Measurements from ENCODE around the gene SNCA.

SNCA gene

DNA sequence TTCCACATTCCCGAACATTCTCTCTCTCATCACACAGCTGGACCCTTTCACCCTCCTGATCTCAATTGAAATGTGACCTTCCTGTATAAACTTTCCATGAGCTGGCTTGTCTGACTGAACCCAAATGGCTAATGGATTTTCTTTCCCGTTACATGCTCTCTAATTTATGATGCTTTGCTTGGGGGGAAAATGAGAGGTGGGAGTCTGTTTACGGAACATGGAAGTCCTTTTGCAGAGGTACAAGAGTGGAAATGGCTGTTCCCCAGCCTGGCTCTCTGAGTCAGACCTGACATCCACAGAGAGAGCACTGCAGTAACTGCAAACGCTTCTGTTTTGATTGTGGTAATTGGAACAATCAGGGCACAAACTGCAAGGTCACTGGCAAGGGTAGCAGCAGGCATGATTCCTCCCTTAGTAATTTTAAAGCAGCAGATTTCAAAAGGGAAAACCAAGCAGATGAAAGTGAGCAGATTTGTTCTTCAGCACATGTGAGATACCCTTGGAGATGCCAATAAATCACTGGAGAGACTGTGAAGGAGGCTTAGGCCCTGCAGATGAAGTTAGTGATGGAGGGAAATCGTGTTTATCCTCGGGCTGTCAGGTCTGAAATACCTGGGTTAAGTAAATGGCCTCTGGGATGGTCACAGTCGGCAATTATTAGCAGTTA is 83.9 kb downstream of the SNCA start:
- no peak for DNase-seq

DNA sequence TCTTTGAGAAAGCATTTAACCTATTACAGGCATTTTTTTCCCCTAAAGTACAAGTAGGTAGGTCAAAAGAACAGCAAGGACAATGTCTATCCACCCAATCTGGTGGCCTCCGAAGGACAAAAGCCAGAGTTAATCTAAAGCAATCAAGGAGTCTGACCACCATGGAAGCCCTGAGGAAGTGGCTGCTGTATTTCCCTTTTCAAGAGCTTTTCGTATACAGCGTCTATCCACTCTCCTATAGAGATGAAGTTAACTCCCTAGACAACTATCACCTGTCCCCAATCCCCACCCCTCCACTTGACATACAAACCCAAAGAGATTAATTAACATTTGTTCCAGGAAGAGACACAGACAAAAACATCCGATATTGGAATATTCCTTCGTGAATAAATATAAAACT is 85.5 kb downstream of the SNCA start:
- no peak for DNase-seq

DNA sequence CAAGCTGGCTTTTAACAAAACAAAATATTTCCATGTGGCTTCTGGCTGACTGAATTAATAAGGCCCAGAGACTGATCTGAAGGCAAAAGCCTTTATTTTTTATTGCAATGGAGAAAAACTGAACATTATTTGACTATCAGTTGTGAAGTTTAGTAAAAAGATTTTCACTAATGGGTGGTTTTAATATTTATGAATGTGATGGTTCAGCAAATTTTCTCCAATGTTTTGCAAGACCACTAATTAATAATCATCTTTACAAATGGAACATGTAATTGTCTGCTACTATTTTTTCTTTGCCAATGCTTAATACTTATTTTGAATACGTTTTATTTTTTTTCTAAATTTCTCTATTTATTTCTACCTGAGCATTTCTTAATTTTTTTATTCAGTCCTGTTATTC is 90.6 kb downstream of the SNCA start:
- DNase-seq, result no peak

DNA sequence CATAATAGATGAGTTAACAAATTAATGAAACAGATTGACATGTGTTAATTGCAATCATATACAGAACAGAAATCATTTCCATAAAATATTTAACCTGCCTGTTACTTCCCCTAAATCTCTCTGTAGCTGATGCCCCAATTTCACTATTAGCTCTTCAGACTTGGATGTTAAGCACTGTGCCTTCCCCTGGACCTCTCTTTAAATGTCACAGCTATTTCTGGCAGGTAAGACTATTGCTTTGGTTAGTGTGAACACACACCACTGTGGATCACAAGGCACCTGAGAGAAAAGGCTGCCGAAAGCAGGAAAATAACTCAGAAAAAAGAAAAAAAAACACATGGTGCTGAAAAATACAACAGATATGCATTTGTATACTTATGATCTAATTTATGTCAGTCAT is 91.3 kb downstream of the SNCA start:
- no peak for DNase-seq

DNA sequence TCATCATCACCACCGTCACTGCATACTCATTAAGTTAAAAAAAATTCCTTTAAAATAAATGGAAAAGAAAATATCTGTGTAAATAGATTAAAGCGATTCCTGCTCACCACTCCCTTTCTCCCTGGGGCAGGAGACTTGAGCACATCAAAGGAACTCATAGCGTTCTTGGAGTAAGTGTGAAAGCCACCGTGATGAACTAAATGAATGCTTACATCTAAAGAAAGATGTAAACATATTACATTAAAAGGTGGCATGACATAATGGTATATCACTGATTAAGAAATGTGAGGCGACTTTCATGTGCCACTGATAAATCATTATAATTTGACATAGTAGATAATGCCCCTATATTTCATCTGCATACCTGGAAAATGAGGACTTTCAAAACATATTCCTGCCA is 92.0 kb downstream of the SNCA start:
- DNase-seq, result no peak

DNA sequence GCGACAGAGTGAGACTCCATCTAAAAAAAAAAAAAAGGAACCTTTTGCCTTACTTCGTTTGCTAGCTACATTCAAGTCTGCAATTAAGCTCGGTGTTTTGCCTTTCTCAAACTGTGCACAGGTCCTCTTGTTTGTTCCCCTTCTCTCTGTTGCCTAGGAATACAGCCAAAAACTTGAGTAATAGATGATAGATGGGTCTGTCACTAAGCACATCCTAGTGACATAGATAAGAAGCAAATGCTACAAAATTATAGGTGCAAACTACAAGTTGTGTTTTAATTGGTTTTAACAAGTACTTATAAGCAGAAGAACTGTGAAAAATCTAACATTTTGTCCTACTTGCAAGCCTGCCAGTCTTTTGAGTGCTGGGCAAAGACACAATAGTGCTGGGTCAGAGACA is 95.2 kb downstream of the SNCA start:
- no peak for DNase-seq

DNA sequence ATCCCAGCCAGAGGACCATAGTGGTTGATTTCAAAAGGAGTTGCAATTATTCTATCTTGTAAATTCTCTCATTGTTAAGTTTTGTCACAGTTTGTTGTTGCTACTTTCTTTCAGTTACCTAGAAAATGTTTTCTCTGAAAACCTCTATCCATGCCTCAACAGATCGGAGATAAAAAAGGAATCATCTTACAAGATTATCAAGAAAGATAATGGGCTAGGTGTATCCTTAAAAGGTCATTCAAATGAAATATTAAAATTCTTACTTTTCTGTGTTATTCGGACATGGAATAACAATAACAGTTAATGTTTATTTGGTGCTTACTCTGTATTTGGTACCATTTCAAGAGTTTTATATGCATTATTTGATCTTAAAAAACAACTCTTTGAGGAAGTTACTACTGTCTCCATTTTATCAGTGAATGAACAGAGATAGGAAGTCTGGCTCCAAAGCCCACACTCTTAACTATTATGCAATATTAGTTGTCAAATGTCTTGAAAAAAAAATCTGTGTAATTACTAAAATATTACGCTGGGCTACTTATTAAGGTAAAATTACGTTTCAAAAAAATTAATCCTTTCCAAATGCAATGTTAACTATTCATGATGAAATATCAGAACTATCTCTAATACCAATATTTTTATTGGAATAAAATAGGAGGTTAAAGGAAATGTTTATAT is 97.5 kb downstream of the SNCA start:
- no peak for DNase-seq

DNA sequence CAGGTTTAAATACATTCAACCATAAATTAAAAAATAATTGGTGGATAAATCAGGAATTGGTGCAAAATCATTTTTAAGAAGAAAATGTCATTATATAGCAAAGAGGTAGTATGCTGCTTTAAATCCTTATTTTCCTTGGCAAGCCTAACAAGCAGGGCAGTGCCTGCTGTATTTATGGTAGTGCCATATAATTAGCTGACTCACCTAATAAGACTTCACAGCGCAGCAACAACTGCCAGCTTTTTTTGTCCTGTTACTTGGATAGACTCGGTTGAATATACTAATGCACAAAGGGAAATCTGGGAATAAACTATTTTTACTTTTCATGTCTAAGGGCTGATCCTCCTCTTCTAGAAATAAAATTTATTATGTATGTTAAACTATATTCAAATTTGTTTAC is 99.1 kb downstream of the SNCA start:
- no peak for DNase-seq

DNA sequence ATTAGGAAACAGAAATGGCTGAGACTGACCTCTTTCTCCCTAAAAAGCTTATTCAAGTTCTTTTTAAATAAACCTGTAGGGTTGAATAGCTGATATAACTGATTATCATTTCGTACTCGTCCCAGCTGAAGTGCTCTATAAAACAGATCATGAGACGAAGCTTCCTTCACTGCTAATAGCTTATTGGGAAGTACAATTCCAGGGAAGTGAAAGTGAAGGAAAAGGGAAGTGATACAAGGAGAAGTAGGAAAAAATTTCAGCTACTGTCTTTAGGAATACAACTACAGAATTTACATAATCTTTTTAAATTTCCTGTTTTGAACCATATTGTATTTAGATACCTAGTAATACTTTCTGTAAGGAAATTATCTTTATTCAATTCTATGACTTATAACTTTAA is 103.0 kb downstream of the SNCA start:
- DNase-seq, result no peak

DNA sequence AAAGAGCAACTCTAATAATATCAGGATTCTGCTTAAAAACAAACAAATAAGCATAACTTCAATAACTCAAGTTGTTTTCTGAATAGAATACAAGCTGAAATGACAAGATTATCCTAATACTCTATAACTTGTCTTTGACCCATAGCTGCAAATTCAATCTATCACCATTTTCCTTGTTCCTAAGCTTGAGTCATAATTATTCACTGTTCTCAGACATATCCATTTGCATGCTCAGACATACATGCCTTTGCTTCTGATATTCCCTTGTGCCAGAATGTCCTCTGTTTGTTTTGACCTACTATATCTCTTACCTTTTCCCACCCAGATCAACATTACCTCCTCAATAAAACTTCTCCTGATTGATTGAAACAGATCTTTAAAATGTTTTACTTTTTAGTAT is 109.7 kb downstream of the SNCA start:
- no peak for DNase-seq

DNA sequence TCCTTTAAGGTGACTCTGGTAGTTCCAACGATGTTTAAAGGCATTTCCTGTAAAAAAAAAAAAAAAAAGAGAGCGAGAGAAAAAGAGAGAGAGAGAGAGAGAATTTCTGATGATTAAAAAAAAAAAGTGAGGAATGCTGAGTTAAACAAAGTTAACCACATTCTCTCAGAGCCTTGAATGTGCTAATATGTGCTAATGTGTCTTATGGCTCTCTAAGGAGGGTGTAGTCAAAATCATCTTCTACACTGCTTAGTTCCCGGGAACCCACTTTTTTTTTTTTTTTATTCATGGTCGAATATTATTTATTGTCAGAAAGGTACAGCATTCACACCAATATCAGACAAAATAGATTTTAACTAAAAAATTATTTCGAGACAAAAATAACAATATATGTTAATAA is 111.7 kb downstream of the SNCA start:
- DNase-seq, result no peak

DNA sequence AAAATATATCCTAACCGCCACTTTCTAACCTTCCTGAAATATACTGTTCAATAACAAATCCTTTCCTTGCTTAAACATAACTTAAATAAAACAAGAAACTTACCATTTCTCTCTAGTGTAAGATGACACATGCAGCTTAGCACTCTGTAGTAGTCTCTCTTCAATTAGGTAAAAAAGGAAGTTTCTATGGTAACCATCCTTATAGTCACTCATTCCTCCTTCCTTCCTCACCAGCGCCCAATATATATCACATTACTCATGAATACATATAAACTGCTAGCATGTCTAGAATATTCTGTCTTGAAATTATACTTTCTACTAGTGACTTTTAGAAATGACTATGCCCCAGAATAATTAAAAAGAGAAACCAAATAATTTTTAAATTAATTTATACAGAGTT is 112.2 kb downstream of the SNCA start:
- no peak for DNase-seq

DNA sequence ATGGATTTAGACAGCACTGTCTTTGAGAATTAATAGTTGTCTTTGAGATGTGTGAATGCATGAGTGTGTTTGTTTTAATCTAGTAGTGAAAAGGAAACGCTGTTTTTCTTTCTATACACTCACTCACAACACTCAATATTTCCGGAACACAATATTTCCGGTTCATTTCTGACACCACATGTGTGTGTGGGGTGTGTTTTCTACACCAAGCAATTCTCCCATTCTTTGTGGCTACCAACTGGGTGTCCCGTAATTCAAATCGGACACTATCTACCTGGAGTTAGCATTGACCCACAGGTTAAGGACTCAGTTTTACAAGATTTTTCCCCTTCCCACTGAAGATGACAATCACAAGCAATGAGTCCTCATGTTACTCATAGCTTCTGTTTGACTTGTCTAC is 113.9 kb downstream of the SNCA start:
- DNase-seq, result no peak

DNA sequence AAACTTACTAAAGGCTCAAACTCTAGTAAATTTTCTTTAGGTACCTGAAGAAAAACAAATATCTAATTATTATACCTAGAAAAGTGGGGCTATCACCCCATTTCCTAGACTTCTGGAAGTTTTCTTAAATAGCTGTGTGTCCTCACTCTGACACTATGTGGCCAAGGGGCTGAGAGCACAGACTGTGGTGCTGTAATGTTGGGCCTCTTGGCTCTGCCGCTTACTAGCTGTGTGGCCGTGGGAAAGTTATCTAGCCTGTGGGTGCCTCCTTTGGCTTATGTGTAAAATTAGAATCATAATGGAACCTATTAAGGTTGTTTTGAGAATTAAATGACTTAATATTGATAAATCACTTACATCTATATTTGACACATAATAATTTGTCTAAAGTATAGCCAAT is 114.4 kb downstream of the SNCA start:
- no peak for DNase-seq

DNA sequence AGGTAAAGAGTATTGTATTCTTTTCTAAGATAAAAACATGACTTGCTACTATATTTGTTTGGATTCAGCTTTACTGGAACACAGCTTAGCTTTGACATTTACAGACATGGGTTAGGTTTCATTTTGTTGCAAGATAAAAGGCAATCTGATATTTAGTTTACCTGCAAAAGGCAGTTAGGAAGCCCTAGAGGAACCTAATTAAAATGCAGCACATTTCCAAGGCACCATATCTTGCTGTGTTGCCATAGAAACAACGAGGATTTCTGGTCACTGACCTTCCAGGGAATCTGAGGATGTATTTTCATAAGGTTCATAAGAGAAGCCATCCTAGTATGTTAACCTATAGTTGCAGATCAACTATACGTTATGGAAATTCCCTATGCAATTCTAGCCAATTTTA is 116.0 kb downstream of the SNCA start:
- DNase-seq, result no peak

DNA sequence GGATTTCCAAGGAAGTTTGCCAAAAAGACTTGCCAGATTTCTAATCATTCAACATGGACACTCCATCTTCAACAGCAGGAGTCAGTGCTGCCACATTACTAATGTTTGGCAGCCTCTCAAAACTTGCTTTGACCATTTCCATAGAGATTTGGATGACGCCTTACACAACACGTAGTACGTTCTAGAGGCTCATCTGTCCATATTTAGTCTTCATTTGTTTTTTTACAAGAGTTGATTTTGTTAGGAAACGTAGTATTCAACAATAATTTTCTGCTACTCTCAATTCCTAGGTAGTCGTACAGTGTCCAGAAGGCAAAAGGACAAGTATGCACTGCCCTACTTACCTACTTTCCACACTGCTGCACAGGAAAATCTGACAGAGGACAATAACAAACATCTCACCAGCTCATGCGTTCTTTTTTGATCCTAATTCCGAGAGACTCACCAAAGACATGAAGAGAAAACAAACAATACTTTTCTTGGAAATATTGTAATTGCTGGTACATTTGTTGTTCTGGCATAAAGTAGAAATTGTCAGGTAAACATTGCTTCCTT is 117.3 kb downstream of the SNCA start:
- DNase-seq, result no peak

DNA sequence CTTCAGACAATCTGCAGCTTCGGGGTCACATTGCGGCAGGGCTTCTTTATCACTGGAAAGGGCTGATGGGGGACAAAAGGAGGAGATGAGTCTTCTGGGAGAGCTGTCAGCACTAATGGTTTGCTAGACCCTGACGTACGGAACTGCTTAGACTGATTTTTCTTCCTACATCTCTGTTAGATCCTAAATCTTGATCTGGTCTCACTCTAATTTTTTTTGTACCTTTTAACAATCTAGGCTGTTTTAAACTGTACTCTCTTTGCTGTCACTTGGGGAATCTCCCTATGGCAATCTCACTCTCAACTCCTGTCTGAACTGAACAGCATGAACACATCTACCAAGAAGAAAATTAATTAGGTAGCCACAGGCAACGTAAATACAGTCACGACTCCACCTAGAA is 120.1 kb downstream of the SNCA start:
- no peak for DNase-seq

DNA sequence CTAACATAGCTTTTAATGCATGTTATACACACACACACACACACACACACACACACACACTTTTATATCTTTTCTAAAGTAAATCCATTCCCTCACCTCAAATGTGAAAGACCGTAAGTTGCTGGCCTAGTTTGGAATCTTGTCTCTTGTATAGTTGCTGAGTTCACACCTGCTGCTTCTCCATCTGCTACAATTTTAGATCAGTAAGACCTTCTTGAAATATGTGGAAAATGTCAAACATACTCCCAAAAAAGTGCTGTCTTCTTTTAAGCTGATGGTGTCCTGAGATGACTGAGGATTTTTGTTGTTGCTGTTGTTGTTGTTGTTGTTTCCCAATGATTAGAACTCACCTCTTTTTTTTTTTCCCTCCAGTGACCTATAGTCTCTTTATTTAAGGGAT is 121.3 kb downstream of the SNCA start:
- DNase-seq, result no peak

DNA sequence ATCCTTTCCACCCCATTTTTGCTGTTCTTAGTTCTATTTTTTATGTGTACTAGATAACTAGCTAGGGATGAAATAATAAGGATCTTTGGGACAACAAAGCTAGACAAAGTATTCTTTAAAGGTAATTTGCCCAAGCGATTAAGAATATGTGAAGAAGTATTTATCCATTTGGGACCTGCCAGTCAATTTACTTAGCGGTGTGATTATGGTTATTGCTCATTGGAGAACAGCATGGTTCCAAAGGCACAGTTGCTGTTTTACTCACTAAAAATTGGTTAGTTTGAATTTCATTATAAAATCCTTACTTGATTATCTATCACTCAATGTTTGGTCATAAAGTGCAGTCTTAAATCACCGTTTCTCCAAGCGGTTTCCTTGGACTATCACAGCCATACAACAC is 124.1 kb downstream of the SNCA start:
- DNase-seq, result no peak

DNA sequence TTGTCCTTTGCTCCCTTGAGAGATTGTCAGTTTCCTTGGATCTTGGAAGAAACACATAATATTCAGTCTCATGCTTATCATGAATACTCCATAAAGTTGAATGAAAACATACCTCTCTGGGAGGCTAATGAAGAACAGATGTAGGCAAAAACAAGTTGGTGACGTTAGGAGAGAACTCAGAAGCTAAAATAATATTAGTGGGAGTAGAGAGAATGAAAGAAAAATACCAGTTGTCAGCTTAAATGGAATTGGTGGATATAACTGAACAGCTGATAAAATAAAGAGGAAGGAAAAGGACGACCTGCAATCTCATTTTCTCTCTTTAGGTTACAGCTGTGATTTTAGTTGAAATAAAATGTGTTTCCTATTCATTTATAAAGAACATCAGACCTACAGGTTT is 124.8 kb downstream of the SNCA start:
- no peak for DNase-seq

DNA sequence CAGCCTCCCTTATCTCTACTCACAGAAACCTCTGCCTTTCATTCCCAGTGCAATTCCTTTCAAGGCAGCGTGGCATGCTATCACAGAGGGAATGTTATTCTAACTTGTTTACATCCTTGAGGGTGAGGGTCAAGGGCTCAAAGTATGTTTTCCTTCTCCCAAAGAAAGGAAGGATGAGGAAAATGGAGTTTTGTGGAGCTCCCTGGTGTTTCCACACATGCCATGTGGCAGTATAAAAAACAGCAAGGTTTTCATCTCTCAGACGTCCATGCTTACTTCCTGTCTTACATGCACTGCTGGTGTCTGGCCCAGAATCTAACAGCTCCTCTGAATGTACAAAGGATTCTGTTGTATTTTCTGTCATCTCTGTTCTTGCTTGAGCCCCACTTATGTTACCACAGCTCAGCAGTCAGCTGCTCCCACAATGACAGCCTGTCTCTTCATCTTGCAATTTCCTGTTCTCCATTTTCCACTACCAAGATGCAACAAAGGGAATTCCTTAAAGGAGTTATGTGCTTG is 128.0 kb downstream of the SNCA start:
- no peak for DNase-seq

DNA sequence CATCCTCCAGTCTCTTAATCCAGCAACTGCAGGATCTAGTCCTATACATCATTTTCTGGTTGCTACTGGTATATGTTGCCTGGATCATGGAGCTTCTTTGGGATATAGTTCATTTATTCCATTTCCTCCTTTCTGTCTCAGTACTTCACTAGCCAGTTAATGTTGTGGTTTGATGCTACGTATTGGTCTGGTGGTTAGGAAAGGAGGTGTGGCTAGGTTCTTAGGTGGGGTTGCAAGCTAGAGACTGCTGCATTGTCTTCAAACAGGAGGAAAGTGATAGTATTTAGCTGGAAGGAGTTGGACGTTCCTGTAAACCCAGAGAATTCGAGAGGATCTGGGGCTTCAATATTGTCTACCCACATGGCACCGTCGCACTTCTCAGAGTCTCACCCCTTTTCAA is 129.5 kb downstream of the SNCA start:
- no peak for DNase-seq

DNA sequence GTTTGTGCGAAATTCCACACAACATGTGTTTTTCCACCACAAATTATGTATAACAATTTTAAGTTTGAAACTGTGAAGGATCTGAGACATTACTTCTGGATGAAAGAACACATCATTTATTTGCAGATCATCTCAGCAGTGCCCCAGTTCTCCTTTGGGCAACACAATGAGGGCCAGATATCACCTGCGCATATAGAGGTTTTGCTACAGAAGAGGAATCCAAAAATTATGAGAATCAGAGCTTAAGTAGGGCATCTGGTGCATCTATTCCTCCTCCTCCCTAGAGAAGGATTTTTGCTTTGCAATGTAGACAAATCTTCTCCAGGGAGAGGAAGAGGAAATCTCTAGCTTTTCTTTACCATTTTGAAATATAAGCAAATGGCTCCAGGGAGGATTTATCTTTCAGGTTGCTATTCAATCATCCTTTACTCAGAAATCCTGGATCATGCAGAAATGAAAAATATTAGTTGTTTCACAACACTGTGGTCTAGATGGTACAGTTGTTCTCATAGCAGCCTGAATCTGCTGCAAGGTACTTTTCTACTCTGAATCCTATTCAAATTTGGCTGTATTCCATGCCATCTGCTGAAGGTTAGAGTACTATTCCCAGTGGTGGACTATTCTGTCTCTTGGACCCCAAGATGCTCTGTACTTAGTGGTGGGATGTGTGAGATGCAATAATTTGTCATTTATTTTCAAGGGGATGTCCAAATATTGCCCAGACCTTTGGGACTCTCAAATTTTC is 132.1 kb downstream of the SNCA start:
- no peak for DNase-seq

All from effector CD8-positive, alpha-beta T cell (primary cell).